Adrenal gland (tissue), 12 donors: ENCODE measurements around the gene SHISA7. TPM values are rescaled to one million over a fixed set of nuclear protein-coding genes. Genes with fewer than 3 reads are reported as not detected.

ENCODE experiments used
- DNase-seq, 7 donors: peaks; one replicate each; pipeline ENCODE4 v3.0.0-alpha.2; 2019 to 2020
- H3K27ac ChIP-seq, 5 donors: fragments of 200-600 bp; sonication (generic) in 4 of 5; 1 replicate in 3 of 5; 2 replicates in 2 of 5; pipeline versions ENCODE4 v1.5.1 to v1.8.0; 2016 to 2020; ENCODE audit warnings: mild to moderate bottlenecking in 1 of 5
- H3K27me3 ChIP-seq: fragments of 200-600 bp; 2 replicates; pipeline ENCODE4 v1.8.0; 2021
- H3K36me3 ChIP-seq, 2 donors: fragments of 200-600 bp; replicated peaks in 1 of 2; 1 replicate in 1 of 2; 2 replicates in 1 of 2; pipeline versions ENCODE4 v1.5.1 to v1.8.0; 2018 to 2022
- H3K4me1 ChIP-seq, 2 donors: fragments of 200-600 bp; replicated peaks in 1 of 2; 1 replicate in 1 of 2; 2 replicates in 1 of 2; pipeline versions ENCODE4 v1.5.1 to v1.8.0; 2018 to 2021
- H3K4me3 ChIP-seq, 4 donors: fragments of 200-600 bp; sonication (generic) in 3 of 4; one replicate each; pipeline ENCODE4 v1.5.1; 2016 to 2018
- H3K9me3 ChIP-seq, 3 donors: fragments of 200-600 bp; sonication (generic) in 1 of 3; replicated peaks in 1 of 3; 1 replicate in 2 of 3; 2 replicates in 1 of 3; pipeline versions ENCODE4 v1.5.1 to v1.8.0; 2016 to 2021
- POLR2A ChIP-seq, 2 donors: fragments of 450-650 bp; IDR thresholded peaks; one replicate each; pipeline ENCODE4 v1.6.1; 2017; ENCODE audit warnings: antibody characterized with exemption in 2 of 2, mild to moderate bottlenecking in 2 of 2, moderate library complexity in 1 of 2
- WGBS, 4 donors: extraction: QIAGEN DNeasy Blood & Tissue Kit in 2 of 4; methylation state at CpG; one replicate each; pipeline versions ENCODE4 v1.1.5 to v1.1.7; 2013 to 2017; 5-methylcytosine and 5-hydroxymethylcytosine counted together
- intact Hi-C, 2 donors: fragments of 100-400 bp; cut with DNase I; formaldehyde crosslinking; loops; one replicate each; pipeline versions ENCODE4 v1.14.1 to v1.15.0; 2022 to 2023
- polyA plus RNA-seq, 3 donors: library from polyadenylated mRNA; stranded (reverse); fragments of 200-250 nt in 2 of 3; fragments of 350-450 nt in 1 of 3; fragmentation: Illumina TruSeq in 1 of 3; extraction: RNeasy Lipid Tissue Mini Kit (QIAGEN cat#74804) in 1 of 3; gene quantifications; one replicate each; pipeline ENCODE4 v1.2.3, GENCODE V29; 2013 to 2014
- total RNA-seq, 9 donors: library from RNA; depleted of rRNA in 4 of 9; stranded (reverse); fragments of >200 nt in 4 of 9; fragments of 120-200 nt in 1 of 9; fragmentation: NEBNext Ultra II Directional in 1 of 9; extraction: Animal tissue kit (Norgen Biotek cat#: 25700) in 1 of 9; gene quantifications; one replicate each; pipeline versions ENCODE4 v1.1.0 to v1.2.4, GENCODE V29; 2013 to 2023
- TF ChIP-seq, protein P1 (sequence below), 6 experiments: fragments of 450-650 bp in 4 of 6; fragments of 200-600 bp in 2 of 6; sonication (generic) in 1 of 6; IDR thresholded peaks; 1 replicate in 5 of 6; 2 replicates in 1 of 6; pipeline versions ENCODE4 v1.5.1 to v1.8.0; 2016 to 2021; ENCODE audit warnings: antibody characterized with exemption in 6 of 6, mild to moderate bottlenecking in 2 of 6, moderate library complexity in 1 of 6
- donor health status: healthy with polysubstance abuse.
- donor health status: Bipolar disorder and iron deficiency.
- donor health status: DM: yes; HTN: yes; CAD: no.
- donor health status: DM: no; HTN: no; CAD: no.
- donor health status: DM: no; HTN: no; CAD: no.
- donor health status: DM: yes; HTN: yes; CAD: no.

Gene SHISA7
- total and polyA plus RNA-seq, 12 donors, result 0.08 to 1.3 (median 0.44) TPM; not detected in 4

GRCh38 chr19:55440411-55441105 lies 2.5 kb downstream of the SHISA7 start:
- H3K4me1 ChIP-seq, result no peaks in the 10 kb centered on the region
- H3K36me3 ChIP-seq, result no peaks in the 10 kb centered on the region
- H3K9me3 ChIP-seq, result no peaks in the 10 kb centered on the region
- H3K27me3 ChIP-seq, result peaks cover 55% of the 10 kb centered on the region
- DNase-seq, result no peak
- no peak overlapping the region for H3K4me3 ChIP-seq
- no peak overlapping the region for H3K27ac ChIP-seq
- intact Hi-C loops, result no loop called here
- no peak for TF ChIP-seq POLR2A (IDR thresholded peaks at IDR 0.05)
- TF ChIP-seq, protein P1, sequence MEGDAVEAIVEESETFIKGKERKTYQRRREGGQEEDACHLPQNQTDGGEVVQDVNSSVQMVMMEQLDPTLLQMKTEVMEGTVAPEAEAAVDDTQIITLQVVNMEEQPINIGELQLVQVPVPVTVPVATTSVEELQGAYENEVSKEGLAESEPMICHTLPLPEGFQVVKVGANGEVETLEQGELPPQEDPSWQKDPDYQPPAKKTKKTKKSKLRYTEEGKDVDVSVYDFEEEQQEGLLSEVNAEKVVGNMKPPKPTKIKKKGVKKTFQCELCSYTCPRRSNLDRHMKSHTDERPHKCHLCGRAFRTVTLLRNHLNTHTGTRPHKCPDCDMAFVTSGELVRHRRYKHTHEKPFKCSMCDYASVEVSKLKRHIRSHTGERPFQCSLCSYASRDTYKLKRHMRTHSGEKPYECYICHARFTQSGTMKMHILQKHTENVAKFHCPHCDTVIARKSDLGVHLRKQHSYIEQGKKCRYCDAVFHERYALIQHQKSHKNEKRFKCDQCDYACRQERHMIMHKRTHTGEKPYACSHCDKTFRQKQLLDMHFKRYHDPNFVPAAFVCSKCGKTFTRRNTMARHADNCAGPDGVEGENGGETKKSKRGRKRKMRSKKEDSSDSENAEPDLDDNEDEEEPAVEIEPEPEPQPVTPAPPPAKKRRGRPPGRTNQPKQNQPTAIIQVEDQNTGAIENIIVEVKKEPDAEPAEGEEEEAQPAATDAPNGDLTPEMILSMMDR (IDR thresholded peaks at IDR 0.05), result no peak
- WGBS, 4 donors, result 8 to 15% (median 8%) methylated on average over 11 to 39 of the region's 39 CpGs

DNA sequence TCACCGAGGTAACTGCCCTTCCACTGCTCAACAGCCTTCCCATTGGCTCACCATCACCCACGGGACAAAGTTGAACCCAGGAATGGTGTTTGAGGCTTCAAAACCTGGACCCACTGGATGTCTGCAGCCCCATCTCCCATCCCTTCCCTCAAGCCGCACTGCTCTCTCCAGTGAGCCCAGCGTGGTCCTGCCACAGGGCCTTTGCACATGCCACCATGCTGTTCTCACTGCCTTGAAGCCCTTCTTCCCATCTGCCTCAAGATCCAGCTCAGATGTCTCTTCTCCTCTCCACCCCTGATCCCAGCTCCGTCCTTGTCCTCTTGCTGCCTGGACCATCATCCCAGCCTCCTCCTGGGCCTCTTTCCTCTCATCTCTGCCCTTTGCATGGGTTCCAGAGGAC lies 4.0 kb downstream of the SHISA7 start:
- WGBS, 4 donors, result 69 to 78% (median 73%) methylated on average over 3 to 5 of the region's 5 CpGs
- no peak for DNase-seq
- H3K4me1 ChIP-seq, result no peaks in the 10 kb centered on the region
- no peak for TF ChIP-seq POLR2A (IDR thresholded peaks at IDR 0.05)
- no peak overlapping the region for H3K4me3 ChIP-seq
- H3K27ac ChIP-seq, result no peak overlapping the region
- H3K36me3 ChIP-seq, result no peaks in the 10 kb centered on the region
- intact Hi-C loops, result no loop called here
- peaks cover 42% of the 10 kb centered on the region for H3K27me3 ChIP-seq
- H3K9me3 ChIP-seq, result no peaks in the 10 kb centered on the region

GRCh38 chr19:55437410-55437809 lies 5.7 kb downstream of the SHISA7 start:
- Histone ChIP-seq H3K4me1 (no peaks in the 10 kb centered on the region), H3K27me3 (peaks cover 47% of the 10 kb centered on the region), H3K27ac (no peak overlapping the region), H3K4me3 (no peak overlapping the region), H3K9me3 (no peaks in the 10 kb centered on the region), H3K36me3 (no peaks in the 10 kb centered on the region)
- TF ChIP-seq, protein P1 (IDR thresholded peaks at IDR 0.05), result no peak
- no peak for TF ChIP-seq POLR2A (IDR thresholded peaks at IDR 0.05)
- peak; percentile 62 to 80 (median 67) for DNase-seq
- 0 to 8% (median 5%) methylated on average over 8 to 17 of the region's 17 CpGs for WGBS, 4 donors
- intact Hi-C loops, result no loop called here

- peaks cover 46% of the 10 kb centered on the region for H3K27me3 ChIP-seq
- no peaks in the 10 kb centered on the region for H3K4me1 ChIP-seq
- no peak overlapping the region for H3K4me3 ChIP-seq
- no peaks in the 10 kb centered on the region for H3K36me3 ChIP-seq
- intact Hi-C loops, result no loop called here
- H3K27ac ChIP-seq, result no peak overlapping the region
- no peak for DNase-seq
- TF ChIP-seq POLR2A (IDR thresholded peaks at IDR 0.05), result no peak
- TF ChIP-seq, protein P1 (IDR thresholded peaks at IDR 0.05), result no peak
- 29 to 47% (median 38%) methylated on average over 7 to 8 of the region's 8 CpGs for WGBS, 4 donors
- H3K9me3 ChIP-seq, result no peaks in the 10 kb centered on the region
Measured at GRCh38 chr19:55436847-55437246, 6.3 kb downstream of the SHISA7 start.

- WGBS, 4 donors, result 85 to 95% (median 89%) methylated on average over 4 of the region's 4 CpGs
- Histone ChIP-seq H3K36me3 (no peaks in the 10 kb centered on the region), H3K27me3 (peaks cover 38% of the 10 kb centered on the region), H3K4me1 (no peaks in the 10 kb centered on the region), H3K4me3 (no peak overlapping the region), H3K27ac (no peak overlapping the region), H3K9me3 (no peaks in the 10 kb centered on the region)
- TF ChIP-seq, protein P1 (IDR thresholded peaks at IDR 0.05), result no peak
- no peak for TF ChIP-seq POLR2A (IDR thresholded peaks at IDR 0.05)
- no peak for DNase-seq
- intact Hi-C loops, result no loop called here
Measured at GRCh38 chr19:55435020-55435419, 8.1 kb downstream of the SHISA7 start.
